ENCODE results near the gene CCDC24.

CCDC24 gene

DNA sequence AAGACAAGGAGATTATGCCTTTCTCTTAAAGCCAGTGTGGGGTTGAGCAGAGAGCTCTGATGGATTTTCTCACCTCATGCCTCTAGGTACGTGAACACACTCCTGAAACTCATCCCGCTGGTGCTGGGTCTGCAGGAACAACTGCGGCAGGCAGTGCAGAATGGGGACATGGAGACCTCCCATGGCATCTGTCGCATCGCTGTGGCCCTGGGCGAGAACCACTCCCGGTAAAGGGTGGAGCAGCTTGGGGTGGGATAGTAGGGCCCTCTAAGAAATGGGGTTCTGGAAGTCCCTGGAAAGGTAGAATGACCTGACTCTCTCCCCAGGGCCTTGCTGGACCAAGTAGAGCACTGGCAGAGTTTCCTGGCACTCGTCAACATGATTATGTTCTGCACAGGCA, 35.2 kb upstream of the CCDC24 start:
- Histone ChIP-seq H3K4me1 (ENCODE audit: low read length) (no peaks in the 10 kb centered on the region), H3K27ac (ENCODE audit: low read length) (no peak overlapping the region), H3K27me3 (replicated peaks; ENCODE audit: insufficient read depth, low read length) (no peaks in the 10 kb centered on the region), H3K9ac (ENCODE audit: low read length) (no peak overlapping the region), H2AFZ (ENCODE audit: low read length) (no peak overlapping the region), H3K4me3 (ENCODE audit: low read length) (no peak overlapping the region), H4K20me1 (ENCODE audit: insufficient read depth, low read length) (no peaks in the 10 kb centered on the region), H3K9me2 (replicated peaks; ENCODE audit: insufficient read depth, low read length) (no peaks in the 10 kb centered on the region), H3K9me3 (replicated peaks; ENCODE audit: insufficient read depth, low read length) (no peaks in the 10 kb centered on the region), H3F3A (ENCODE audit: insufficient read depth, low read length) (no peaks in the 10 kb centered on the region), H3K79me2 (ENCODE audit: low read length) (no peaks in the 10 kb centered on the region), H3K4me2 (ENCODE audit: low read depth, low read length) (no peak overlapping the region), H3K36me3 (replicated peaks; ENCODE audit: insufficient read depth, low read length) (no peaks in the 10 kb centered on the region)
- TF ChIP-seq EZH2phosphoT487 (IDR thresholded peaks at IDR 0.05; ENCODE audit: low read length) = no peak
- TF ChIP-seq, protein P1, sequence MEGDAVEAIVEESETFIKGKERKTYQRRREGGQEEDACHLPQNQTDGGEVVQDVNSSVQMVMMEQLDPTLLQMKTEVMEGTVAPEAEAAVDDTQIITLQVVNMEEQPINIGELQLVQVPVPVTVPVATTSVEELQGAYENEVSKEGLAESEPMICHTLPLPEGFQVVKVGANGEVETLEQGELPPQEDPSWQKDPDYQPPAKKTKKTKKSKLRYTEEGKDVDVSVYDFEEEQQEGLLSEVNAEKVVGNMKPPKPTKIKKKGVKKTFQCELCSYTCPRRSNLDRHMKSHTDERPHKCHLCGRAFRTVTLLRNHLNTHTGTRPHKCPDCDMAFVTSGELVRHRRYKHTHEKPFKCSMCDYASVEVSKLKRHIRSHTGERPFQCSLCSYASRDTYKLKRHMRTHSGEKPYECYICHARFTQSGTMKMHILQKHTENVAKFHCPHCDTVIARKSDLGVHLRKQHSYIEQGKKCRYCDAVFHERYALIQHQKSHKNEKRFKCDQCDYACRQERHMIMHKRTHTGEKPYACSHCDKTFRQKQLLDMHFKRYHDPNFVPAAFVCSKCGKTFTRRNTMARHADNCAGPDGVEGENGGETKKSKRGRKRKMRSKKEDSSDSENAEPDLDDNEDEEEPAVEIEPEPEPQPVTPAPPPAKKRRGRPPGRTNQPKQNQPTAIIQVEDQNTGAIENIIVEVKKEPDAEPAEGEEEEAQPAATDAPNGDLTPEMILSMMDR (IDR thresholded peaks at IDR 0.05; ENCODE audit: low read length) = no peak
- TF ChIP-seq EZH2 (optimal IDR thresholded peaks at IDR 0.05; ENCODE audit: low read depth, low read length) = no peak
- no peak for DNase-seq

- no peaks in the 10 kb centered on the region for H3K9me2 ChIP-seq (replicated peaks; ENCODE audit: insufficient read depth, low read length)
- no peaks in the 10 kb centered on the region for H3K4me1 ChIP-seq (ENCODE audit: low read length)
- DNase-seq = no peak
- H3K27ac ChIP-seq (ENCODE audit: low read length) = no peak overlapping the region
- H3K4me3 ChIP-seq (ENCODE audit: low read length) = no peak overlapping the region
- no peaks in the 10 kb centered on the region for H3K79me2 ChIP-seq (ENCODE audit: low read length)
- H3K9ac ChIP-seq (ENCODE audit: low read length) = no peak overlapping the region
- H2AFZ ChIP-seq (ENCODE audit: low read length) = no peak overlapping the region
- no peaks in the 10 kb centered on the region for H3K36me3 ChIP-seq (replicated peaks; ENCODE audit: insufficient read depth, low read length)
- H3K27me3 ChIP-seq (replicated peaks; ENCODE audit: insufficient read depth, low read length) = no peaks in the 10 kb centered on the region
- no peaks in the 10 kb centered on the region for H3F3A ChIP-seq (ENCODE audit: insufficient read depth, low read length)
- H3K4me2 ChIP-seq (ENCODE audit: low read depth, low read length) = no peak overlapping the region
- no peaks in the 10 kb centered on the region for H4K20me1 ChIP-seq (ENCODE audit: insufficient read depth, low read length)
- TF ChIP-seq EZH2phosphoT487 (IDR thresholded peaks at IDR 0.05; ENCODE audit: low read length) (no peak), EZH2 (optimal IDR thresholded peaks at IDR 0.05; ENCODE audit: low read depth, low read length) (no peak)
- TF ChIP-seq, protein P1 (IDR thresholded peaks at IDR 0.05; ENCODE audit: low read length) = no peak
- H3K9me3 ChIP-seq (replicated peaks; ENCODE audit: insufficient read depth, low read length) = no peaks in the 10 kb centered on the region
Observed at GRCh38 chr1:43957407-43958040, 33.9 kb upstream of the CCDC24 start.

- H3K36me3 ChIP-seq (replicated peaks; ENCODE audit: insufficient read depth, low read length) = no peaks in the 10 kb centered on the region
- no peaks in the 10 kb centered on the region for H3K27me3 ChIP-seq (replicated peaks; ENCODE audit: insufficient read depth, low read length)
- H3K9ac ChIP-seq (ENCODE audit: low read length) = no peak overlapping the region
- H3K4me1 ChIP-seq (ENCODE audit: low read length) = no peaks in the 10 kb centered on the region
- no peaks in the 10 kb centered on the region; the same call in 1 of the 2 replicates for H3F3A ChIP-seq (ENCODE audit: insufficient read depth, low read length)
- H3K9me2 ChIP-seq (replicated peaks; ENCODE audit: insufficient read depth, low read length) = no peaks in the 10 kb centered on the region
- H3K4me2 ChIP-seq (ENCODE audit: low read depth, low read length) = no peak overlapping the region
- no peak overlapping the region for H3K27ac ChIP-seq (ENCODE audit: low read length)
- H3K9me3 ChIP-seq (replicated peaks; ENCODE audit: insufficient read depth, low read length) = no peaks in the 10 kb centered on the region
- TF ChIP-seq EZH2phosphoT487 (IDR thresholded peaks at IDR 0.05; ENCODE audit: low read length) (no peak), EZH2 (optimal IDR thresholded peaks at IDR 0.05; ENCODE audit: low read depth, low read length) (no peak)
- TF ChIP-seq, protein P1 (IDR thresholded peaks at IDR 0.05; ENCODE audit: low read length) = no peak
- no peaks in the 10 kb centered on the region for H3K79me2 ChIP-seq (ENCODE audit: low read length)
- no peak overlapping the region for H2AFZ ChIP-seq (ENCODE audit: low read length)
- DNase-seq = no peak
- H3K4me3 ChIP-seq (ENCODE audit: low read length) = no peak overlapping the region
- H4K20me1 ChIP-seq (ENCODE audit: insufficient read depth, low read length) = no peaks in the 10 kb centered on the region
Observed at GRCh38 chr1:43958351-43959255, 32.8 kb upstream of the CCDC24 start.

All from MM.1S (cell line).